HepG2 (cell line): ENCODE measurements around the gene SAMD9L.

Experiments used
- MTF1 ChIP-seq: sonication (generic); formaldehyde crosslinking; IDR thresholded peaks from 2 replicates; pipeline ENCODE4 v1.5.0; 2020; ENCODE audit warnings: missing genetic modification reagents
- RXRA ChIP-seq: sonication (generic); formaldehyde crosslinking; IDR thresholded peaks from 2 replicates; pipeline ENCODE4 v1.5.1; 2020; ENCODE audit warnings: missing genetic modification reagents
- TBL1XR1 ChIP-seq: fragments of 150-350 bp; IDR thresholded peaks from 2 replicates; pipeline ENCODE4 v1.6.1; 2014; ENCODE audit warnings: borderline replicate concordance, low read length; ENCODE audit not compliant: partially characterized antibody
- ZKSCAN1 ChIP-seq: fragments of 150-350 bp; IDR thresholded peaks from 2 replicates; pipeline ENCODE4 v1.6.1; 2014; ENCODE audit warnings: low read length
- ZNF274 ChIP-seq: sonication (generic); formaldehyde crosslinking; IDR thresholded peaks from 2 replicates; pipeline ENCODE4 v1.5.1; 2020; ENCODE audit warnings: mild to moderate bottlenecking, missing genetic modification reagents
- ZNF549 ChIP-seq: sonication (generic); formaldehyde crosslinking; IDR thresholded peaks from 2 replicates; pipeline ENCODE4 v1.5.0; 2020; ENCODE audit warnings: missing genetic modification reagents

- TF ChIP-seq TBL1XR1 (no peak), MTF1 (CRISPR knock-in tag) (no peak), ZKSCAN1 (no peak), RXRA (CRISPR knock-in tag) (no peak), ZNF274 (CRISPR knock-in tag) (no peak), ZNF549 (CRISPR knock-in tag) (no peak)
Measured at GRCh38 chr7:93188870-93189634, 40.9 kb upstream of the SAMD9L start.
